Esophagus muscularis mucosa (tissue), 4 donors: ENCODE results near the gene PARP12.

Experiments used
- EP300 ChIP-seq: sonication (generic); formaldehyde crosslinking; IDR thresholded peaks from one replicate; pipeline ENCODE4 v1.6.1; 2017; ENCODE audit warnings: antibody characterized with exemption
- POLR2A ChIP-seq: fragments of 450-650 bp; IDR thresholded peaks from one replicate; pipeline ENCODE4 v1.6.1; 2017; ENCODE audit warnings: antibody characterized with exemption, moderate library complexity, mild to moderate bottlenecking, low read depth
- POLR2AphosphoS5 ChIP-seq, 2 donors: sonication (generic); formaldehyde crosslinking; IDR thresholded peaks; one replicate each; pipeline ENCODE4 v1.6.1; 2017; ENCODE audit warnings: antibody characterized with exemption in 2 of 2
- TF ChIP-seq, protein P1 (sequence below), 3 experiments: fragments of 200-600 bp in 2 of 3; fragments of 450-650 bp in 1 of 3; sonication (generic) in 2 of 3; IDR thresholded peaks; one replicate each; pipeline ENCODE4 v1.5.1; 2017 to 2019; ENCODE audit warnings: antibody characterized with exemption in 3 of 3, mild to moderate bottlenecking in 2 of 3, moderate library complexity in 1 of 3

DNA sequence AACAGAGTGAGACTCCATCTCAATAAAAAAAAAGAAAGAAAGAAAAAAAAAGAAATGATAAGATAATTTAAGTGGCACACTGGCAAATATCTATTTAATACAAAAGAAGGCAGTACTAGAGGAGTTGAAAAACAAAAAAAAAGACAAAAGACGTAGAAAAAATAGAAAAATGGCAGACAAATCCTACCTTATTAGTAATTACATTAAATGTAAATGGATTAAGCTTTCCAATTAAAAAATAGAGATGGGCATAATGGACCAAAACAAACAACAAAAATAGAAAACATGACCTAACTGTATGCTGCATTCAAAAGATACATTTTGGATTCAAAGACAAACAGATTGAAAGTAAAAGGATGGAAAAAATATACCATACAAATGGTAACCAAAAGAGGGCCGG is 5.3 kb upstream of the PARP12 start:
- TF ChIP-seq POLR2A (no peak), POLR2AphosphoS5 (IDR thresholded peaks at IDR 0.05) (no peak), EP300 (no peak)
- TF ChIP-seq, protein P1, sequence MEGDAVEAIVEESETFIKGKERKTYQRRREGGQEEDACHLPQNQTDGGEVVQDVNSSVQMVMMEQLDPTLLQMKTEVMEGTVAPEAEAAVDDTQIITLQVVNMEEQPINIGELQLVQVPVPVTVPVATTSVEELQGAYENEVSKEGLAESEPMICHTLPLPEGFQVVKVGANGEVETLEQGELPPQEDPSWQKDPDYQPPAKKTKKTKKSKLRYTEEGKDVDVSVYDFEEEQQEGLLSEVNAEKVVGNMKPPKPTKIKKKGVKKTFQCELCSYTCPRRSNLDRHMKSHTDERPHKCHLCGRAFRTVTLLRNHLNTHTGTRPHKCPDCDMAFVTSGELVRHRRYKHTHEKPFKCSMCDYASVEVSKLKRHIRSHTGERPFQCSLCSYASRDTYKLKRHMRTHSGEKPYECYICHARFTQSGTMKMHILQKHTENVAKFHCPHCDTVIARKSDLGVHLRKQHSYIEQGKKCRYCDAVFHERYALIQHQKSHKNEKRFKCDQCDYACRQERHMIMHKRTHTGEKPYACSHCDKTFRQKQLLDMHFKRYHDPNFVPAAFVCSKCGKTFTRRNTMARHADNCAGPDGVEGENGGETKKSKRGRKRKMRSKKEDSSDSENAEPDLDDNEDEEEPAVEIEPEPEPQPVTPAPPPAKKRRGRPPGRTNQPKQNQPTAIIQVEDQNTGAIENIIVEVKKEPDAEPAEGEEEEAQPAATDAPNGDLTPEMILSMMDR (IDR thresholded peaks at IDR 0.05): no peak
